NCI-H510A (cell line): ENCODE results near the gene PTP4A2.

ENCODE experiments used
- DNase-seq: peaks from one replicate; lab custom pipeline; 2025; lab: John Stamatoyannopoulos, UW

PTP4A2 gene

DNA sequence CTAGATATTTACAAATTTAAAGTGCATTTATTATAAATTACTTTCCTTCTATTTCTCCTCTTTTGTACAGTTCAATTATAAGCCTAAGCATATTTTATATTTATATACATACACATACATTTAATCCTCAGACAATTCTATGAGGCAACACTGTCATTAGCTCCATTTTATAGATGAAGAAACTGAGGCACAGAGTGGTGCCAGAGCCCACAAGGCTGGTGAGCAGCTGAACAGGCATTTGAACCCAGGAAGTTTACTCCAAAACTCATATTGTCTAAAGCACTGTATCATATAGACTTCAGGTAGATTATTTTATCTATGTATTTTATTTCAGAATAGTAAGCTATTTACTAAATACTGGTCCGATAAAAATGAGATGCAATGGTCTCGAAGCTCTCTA lies 52.3 kb downstream of the PTP4A2 start:
- DNase-seq: no peak

GRCh38 chr1:31883357-31883942 lies 54.7 kb downstream of the PTP4A2 start:
- no peak for DNase-seq

GRCh38 chr1:31881688-31882000 lies 56.5 kb downstream of the PTP4A2 start:
- DNase-seq: no peak

GRCh38 chr1:31880957-31881687 lies 57.0 kb downstream of the PTP4A2 start:
- no peak for DNase-seq

- DNase-seq: no peak
These were observed 58.1 kb downstream of the PTP4A2 start for GRCh38 chr1:31879981-31880608.

GRCh38 chr1:31878058-31878457 lies 60.1 kb downstream of the PTP4A2 start:
- no peak for DNase-seq

- DNase-seq: no peak
These were observed 60.6 kb downstream of the PTP4A2 start for GRCh38 chr1:31877544-31877943.

- no peak for DNase-seq
These were observed 62.4 kb downstream of the PTP4A2 start for GRCh38 chr1:31875636-31876236.

DNA sequence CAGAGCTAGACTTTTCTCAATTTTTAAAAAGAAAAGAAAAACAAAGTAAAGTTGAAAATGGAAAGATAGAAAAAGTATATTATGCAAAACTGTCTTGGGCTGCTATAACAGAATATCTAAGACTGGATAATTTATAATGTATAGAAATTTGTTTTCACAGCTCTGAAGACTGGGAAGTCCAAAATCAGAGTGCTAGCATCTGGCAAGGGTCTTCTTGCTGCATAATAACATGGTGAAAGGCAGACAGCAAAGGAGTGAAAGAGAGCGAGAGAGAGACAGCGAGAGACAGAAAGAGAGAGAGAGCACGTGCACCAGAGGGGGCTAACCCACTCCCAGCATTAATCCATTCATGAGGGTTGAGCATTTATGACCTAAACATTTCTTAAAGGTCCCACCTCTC lies 63.2 kb downstream of the PTP4A2 start:
- no peak for DNase-seq

DNA sequence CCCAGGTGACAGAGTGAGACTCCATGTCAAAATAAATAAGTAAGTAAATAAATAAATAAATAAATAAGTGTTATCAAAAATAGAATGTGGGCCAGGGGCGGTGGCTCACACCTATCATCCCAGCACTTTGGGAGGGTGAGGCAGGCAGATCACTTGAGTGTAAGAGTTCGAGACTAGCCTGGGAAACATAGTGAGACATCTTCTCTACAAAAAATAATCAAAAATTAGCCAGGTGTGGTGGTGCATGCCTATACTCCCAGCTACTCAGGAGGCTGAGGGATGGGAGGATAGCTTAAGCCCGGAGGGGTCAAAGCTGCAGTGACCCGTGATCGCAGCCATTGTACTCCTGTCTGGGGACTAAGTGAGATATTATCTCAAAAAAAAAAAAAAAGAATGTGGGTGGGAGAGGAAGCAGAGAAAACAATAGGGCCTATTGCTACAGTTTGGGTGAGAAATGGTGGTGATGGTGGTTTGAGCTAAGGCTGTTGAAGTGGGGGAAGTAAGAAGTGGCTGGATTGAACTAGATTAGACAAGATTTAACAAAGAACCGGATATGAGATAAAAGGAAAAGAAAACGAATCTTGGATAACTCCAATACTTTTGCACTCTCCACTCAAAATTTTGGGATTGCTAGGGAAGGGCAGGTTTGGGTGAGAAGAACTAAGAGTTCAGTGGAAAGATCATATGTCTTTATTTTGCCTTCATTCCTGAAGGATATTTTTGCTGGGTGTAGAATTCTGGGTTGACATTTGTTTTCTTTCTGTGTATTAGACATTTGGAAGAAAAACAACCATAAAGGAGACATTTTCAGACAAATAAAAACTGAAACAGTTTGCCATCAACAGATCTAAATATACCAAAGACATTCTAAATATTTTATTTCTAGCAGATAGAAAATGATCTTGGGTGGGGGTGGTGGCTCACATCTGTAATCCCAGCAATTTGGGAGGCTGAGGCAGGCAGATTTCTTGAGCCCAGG lies 65.2 kb downstream of the PTP4A2 start:
- DNase-seq: no peak

GRCh38 chr1:31871703-31872102 lies 66.5 kb downstream of the PTP4A2 start:
- no peak for DNase-seq

DNA sequence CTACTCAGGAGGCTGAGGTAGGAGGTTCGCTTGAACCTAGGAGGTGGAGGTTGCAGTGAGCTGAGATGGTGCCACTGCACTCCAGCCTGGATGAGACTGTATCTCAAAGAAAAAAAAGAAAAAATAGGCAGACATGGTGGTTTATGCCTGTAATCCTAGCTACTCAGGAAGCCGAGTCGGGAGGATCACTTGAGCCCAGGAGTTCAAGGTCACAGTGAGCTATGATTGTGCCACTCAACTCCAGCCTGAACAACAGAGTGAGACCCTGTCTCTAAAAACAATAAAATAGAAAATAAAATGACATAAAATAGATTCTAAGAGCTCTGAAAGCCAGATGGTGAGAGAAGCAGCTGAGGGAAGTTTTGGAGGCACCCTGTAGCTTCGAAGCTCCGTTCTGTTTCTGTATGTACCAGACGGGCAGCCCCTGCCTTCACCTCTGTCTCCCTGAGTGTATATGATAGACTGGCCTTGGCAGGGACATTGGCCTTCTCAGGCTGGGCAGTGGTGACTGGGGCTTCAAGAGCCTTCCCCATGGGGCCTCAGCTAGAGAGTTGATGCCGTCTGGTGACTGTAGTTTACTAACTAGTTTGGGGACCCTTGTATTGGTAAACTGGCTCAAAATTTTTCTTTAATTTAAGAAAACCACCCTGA lies 68.0 kb downstream of the PTP4A2 start:
- DNase-seq: no peak

DNA sequence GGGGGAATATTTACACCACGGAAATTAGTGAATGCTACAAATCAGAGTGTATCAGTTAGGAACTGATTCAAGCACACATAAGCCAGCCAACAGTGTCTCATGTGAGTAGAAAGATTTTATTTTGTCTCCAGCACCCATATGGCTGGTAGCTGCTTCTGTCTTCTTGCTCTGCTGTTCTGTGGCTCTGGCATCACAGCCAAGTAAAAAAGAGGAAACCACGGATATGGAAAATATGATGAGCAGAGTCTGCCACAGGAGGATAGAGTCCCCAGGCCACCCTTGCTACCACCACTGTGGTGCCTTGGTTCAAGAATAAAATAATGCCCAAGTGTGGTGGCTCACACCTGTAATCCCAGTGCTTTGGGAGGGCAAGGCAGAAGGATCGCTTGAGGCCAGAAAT lies 68.7 kb downstream of the PTP4A2 start:
- no peak for DNase-seq

DNA sequence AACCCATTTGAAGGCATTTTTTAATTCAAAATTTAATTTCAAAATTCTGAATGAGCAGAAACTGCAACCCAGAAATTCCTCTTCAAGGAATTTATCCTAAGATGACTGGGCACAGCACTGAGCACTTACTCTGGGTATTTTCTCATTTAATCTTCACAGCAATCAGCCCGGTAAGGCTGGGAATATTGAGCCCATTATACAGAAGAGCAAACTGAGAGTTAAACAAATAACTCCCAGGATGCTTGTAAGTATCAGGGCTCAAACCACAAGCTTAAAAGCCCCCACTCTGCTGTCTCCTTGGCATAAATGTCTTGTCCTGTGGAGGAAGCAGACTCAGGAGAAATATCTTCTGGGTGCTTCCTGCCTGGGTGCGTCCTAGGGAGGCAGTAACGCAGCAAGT lies 69.3 kb downstream of the PTP4A2 start:
- no peak for DNase-seq

GRCh38 chr1:31867546-31867945 lies 70.6 kb downstream of the PTP4A2 start:
- DNase-seq: no peak

DNA sequence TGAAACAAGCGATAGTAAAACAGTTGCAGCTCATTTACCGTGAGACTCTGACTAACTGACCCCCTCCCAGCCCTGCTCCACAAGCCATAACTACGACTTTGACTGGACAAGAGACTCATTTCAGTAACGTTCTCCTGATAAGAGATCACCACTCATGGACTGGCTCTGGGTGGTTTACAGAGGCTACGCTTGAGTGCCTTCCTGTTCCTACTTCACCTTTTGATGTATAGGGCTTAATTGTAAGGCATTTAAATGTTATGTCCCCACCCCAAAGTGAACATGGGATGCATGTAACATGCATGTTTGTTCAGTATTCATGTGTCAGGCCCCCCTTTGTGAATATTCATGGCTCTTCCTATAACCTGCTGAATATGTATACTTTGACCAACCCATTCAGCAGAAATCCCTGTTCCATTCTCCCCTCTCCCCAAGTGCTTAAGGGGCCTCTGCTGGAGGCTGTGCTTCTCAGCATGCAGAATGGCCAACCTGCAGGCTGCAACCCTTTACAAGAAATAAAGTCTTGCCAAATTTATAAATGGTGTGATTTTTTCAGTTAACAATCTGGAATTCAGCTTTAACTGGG lies 71.6 kb downstream of the PTP4A2 start:
- no peak for DNase-seq

GRCh38 chr1:31865728-31866449 lies 72.3 kb downstream of the PTP4A2 start:
- DNase-seq: no peak

- DNase-seq: no peak
These were observed 76.1 kb downstream of the PTP4A2 start for GRCh38 chr1:31862071-31862470.

- no peak for DNase-seq
These were observed 76.8 kb downstream of the PTP4A2 start for GRCh38 chr1:31861346-31861745.

DNA sequence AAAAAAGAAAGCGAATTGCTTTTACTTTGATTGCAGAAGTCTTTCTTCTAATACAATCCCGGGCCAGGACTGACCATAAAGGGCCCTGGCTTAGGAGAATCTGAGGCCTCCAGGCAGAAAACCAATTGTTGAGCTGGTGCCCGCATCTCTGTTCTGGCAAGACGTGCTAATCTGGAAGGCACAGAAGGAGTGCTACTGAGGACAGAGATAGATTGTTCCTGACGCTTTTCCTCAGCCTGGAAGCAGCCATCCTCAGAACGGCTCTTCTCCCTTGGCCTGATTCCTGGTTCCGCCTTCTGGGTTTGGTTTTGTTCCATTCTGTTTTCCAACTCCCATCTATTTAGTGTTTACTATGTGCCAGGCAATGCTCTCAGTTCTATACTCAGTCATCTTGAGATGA lies 77.6 kb downstream of the PTP4A2 start:
- DNase-seq: no peak

DNA sequence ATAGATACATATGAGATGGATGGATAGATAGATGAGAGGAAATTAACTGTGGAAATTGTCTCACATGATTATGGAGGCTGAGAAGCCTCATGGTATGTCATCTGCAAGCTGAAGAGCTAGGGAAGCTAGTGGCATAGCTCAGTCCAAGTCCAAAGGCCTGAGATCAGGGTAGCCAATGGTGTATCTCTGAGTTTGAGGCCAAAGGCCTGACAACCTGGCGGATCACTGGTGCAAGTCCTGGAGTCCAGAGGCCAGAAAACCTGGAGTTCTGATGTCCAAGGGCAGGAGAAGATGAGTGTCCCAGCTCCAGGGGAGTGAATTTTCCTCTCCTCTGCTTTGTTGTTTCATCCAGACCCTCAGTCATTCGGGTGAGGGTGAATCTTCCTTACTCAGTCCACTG lies 78.4 kb downstream of the PTP4A2 start:
- no peak for DNase-seq
